Measurements from ENCODE around the gene FMNL2. TPM values are rescaled to one million over a fixed set of nuclear protein-coding genes. Genes with fewer than 3 reads are reported as not detected.

Gene FMNL2
- total RNA-seq, 4 donors from 2014 or later = 6.7 to 17.2 (median 11.5) TPM

GRCh38 chr2:152355409-152355831 lies 20.4 kb downstream of the FMNL2 start:
- Histone ChIP-seq H3K36me3 (no peaks in the 10 kb centered on the region), H3K9me3 (no peaks in the 10 kb centered on the region), H3K4me3 (no peak overlapping the region), H3K27me3 (no peaks in the 10 kb centered on the region), H3K4me1 (peaks cover 22 to 24% of the 10 kb centered on the region in 2 donors), H3K27ac (peak overlapping the region in 1 of 4 donors; percentile 38)
- ATAC-seq (no peak), DNase-seq (no peak)
- intact Hi-C loops (cut with DNase I; ENCODE audit: low total_unique reads) (no loop called here), in situ Hi-C loops (cut with MboI; ENCODE audit: low sequenced_read_pairs in 4 of 4) (no loop called here)
- TF ChIP-seq CTCF (IDR thresholded peaks at IDR 0.05 in 4 of 5, conservative IDR thresholded peaks at IDR 0.05 in 1 of 5) = no peak

- H3K4me1 ChIP-seq = peaks cover 8 to 10% of the 10 kb centered on the region in 2 donors
- DNase-seq (no peak), ATAC-seq (no peak)
- intact Hi-C loops (cut with DNase I; ENCODE audit: low total_unique reads) = no loop called here
- no peaks in the 10 kb centered on the region for H3K27me3 ChIP-seq
- in situ Hi-C loops (cut with MboI; ENCODE audit: low sequenced_read_pairs in 4 of 4) = no loop called here
- H3K36me3 ChIP-seq = no peaks in the 10 kb centered on the region
- TF ChIP-seq CTCF (IDR thresholded peaks at IDR 0.05 in 4 of 5, conservative IDR thresholded peaks at IDR 0.05 in 1 of 5) (no peak), POLR2A (IDR thresholded peaks at IDR 0.05) (no peak)
- H3K9me3 ChIP-seq = no peaks in the 10 kb centered on the region
- H3K4me3 ChIP-seq = no peak overlapping the region
- H3K27ac ChIP-seq = no peak overlapping the region
Observed at GRCh38 chr2:152359573-152360363, 24.8 kb downstream of the FMNL2 start.

GRCh38 chr2:152363936-152364335 lies 29.0 kb downstream of the FMNL2 start:
- ATAC-seq = no peak
- in situ Hi-C loops (cut with MboI; ENCODE audit: low sequenced_read_pairs in 4 of 4) = no loop called here
- intact Hi-C loops (cut with DNase I; ENCODE audit: low total_unique reads) = no loop called here

GRCh38 chr2:152367547-152368390 lies 32.8 kb downstream of the FMNL2 start:
- in situ Hi-C loops (cut with MboI; ENCODE audit: low sequenced_read_pairs in 4 of 4) (no loop called here), intact Hi-C loops (cut with DNase I; ENCODE audit: low total_unique reads) (no loop called here)
- ATAC-seq = no peak
- DNase-seq = no peak
- no peaks in the 10 kb centered on the region for H3K27me3 ChIP-seq
- H3K4me3 ChIP-seq = no peak overlapping the region
- no peaks in the 10 kb centered on the region for H3K36me3 ChIP-seq
- H3K27ac ChIP-seq = no peak overlapping the region
- H3K4me1 ChIP-seq = peaks cover 24 to 34% of the 10 kb centered on the region in 2 donors
- TF ChIP-seq CTCF (IDR thresholded peaks at IDR 0.05 in 4 of 5, conservative IDR thresholded peaks at IDR 0.05 in 1 of 5) (no peak), POLR2A (IDR thresholded peaks at IDR 0.05) (no peak)
- no peaks in the 10 kb centered on the region for H3K9me3 ChIP-seq

More at GRCh38 chr2:152363936-152364335, 29.0 kb downstream of the FMNL2 start:
- Histone ChIP-seq H3K36me3 (no peaks in the 10 kb centered on the region), H3K27me3 (no peaks in the 10 kb centered on the region), H3K27ac (no peak overlapping the region), H3K4me3 (no peak overlapping the region), H3K4me1 (peaks cover 9% of the 10 kb centered on the region in 2 donors), H3K9me3 (no peaks in the 10 kb centered on the region)
- no peak for TF ChIP-seq CTCF (IDR thresholded peaks at IDR 0.05 in 4 of 5, conservative IDR thresholded peaks at IDR 0.05 in 1 of 5)
- no peak for DNase-seq

Data from gastrocnemius medialis (tissue), 4 donors.